ENCODE data around the gene STIMATE.

GRCh38 chr3:52897130-52898122, at the start of gene STIMATE:
- TF ChIP-seq, protein P1, sequence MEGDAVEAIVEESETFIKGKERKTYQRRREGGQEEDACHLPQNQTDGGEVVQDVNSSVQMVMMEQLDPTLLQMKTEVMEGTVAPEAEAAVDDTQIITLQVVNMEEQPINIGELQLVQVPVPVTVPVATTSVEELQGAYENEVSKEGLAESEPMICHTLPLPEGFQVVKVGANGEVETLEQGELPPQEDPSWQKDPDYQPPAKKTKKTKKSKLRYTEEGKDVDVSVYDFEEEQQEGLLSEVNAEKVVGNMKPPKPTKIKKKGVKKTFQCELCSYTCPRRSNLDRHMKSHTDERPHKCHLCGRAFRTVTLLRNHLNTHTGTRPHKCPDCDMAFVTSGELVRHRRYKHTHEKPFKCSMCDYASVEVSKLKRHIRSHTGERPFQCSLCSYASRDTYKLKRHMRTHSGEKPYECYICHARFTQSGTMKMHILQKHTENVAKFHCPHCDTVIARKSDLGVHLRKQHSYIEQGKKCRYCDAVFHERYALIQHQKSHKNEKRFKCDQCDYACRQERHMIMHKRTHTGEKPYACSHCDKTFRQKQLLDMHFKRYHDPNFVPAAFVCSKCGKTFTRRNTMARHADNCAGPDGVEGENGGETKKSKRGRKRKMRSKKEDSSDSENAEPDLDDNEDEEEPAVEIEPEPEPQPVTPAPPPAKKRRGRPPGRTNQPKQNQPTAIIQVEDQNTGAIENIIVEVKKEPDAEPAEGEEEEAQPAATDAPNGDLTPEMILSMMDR (IDR thresholded peaks at IDR 0.05; ENCODE audit: low read length), result no peak
- no peak for TF ChIP-seq EZH2 (optimal IDR thresholded peaks at IDR 0.05; ENCODE audit: low read depth, low read length)
- TF ChIP-seq EZH2phosphoT487 (IDR thresholded peaks at IDR 0.05; ENCODE audit: low read length), result no peak
